ENCODE data around the gene ADAMTS12. TPM values are rescaled to one million over a fixed set of nuclear protein-coding genes. Genes with fewer than 3 reads are reported as not detected.

ADAMTS12 gene
- polyA plus RNA-seq, 1 experiment, result 46.8 TPM

- DNase-seq (ENCODE audit: low read depth, low spot score), result no peak
- POLR2A ChIA-PET, result no interaction called here
- H3K9me3 ChIP-seq (ENCODE audit: control insufficient read depth, insufficient read depth, low read length), result no peaks in the 10 kb centered on the region
- H3K27ac ChIP-seq (ENCODE audit: low read depth, low read length), result no peak overlapping the region
- TF ChIP-seq, protein P1, sequence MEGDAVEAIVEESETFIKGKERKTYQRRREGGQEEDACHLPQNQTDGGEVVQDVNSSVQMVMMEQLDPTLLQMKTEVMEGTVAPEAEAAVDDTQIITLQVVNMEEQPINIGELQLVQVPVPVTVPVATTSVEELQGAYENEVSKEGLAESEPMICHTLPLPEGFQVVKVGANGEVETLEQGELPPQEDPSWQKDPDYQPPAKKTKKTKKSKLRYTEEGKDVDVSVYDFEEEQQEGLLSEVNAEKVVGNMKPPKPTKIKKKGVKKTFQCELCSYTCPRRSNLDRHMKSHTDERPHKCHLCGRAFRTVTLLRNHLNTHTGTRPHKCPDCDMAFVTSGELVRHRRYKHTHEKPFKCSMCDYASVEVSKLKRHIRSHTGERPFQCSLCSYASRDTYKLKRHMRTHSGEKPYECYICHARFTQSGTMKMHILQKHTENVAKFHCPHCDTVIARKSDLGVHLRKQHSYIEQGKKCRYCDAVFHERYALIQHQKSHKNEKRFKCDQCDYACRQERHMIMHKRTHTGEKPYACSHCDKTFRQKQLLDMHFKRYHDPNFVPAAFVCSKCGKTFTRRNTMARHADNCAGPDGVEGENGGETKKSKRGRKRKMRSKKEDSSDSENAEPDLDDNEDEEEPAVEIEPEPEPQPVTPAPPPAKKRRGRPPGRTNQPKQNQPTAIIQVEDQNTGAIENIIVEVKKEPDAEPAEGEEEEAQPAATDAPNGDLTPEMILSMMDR (IDR thresholded peaks at IDR 0.05; ENCODE audit: low read depth, low read length), result no peak
- no peaks in the 10 kb centered on the region for H3K27me3 ChIP-seq (ENCODE audit: control insufficient read depth, insufficient read depth, low read length)
- H3K4me3 ChIP-seq (ENCODE audit: low read depth, low read length), result no peak overlapping the region
- CTCF ChIA-PET, result no interaction called here
Measured at GRCh38 chr5:33857037-33857436, 34.8 kb downstream of the ADAMTS12 start.

GRCh38 chr5:33855396-33855795 lies 36.4 kb downstream of the ADAMTS12 start:
- POLR2A ChIA-PET, result no interaction called here
- Histone ChIP-seq H3K27me3 (ENCODE audit: control insufficient read depth, insufficient read depth, low read length) (no peaks in the 10 kb centered on the region), H3K4me3 (ENCODE audit: low read depth, low read length) (no peak overlapping the region), H3K27ac (ENCODE audit: low read depth, low read length) (no peak overlapping the region), H3K9me3 (ENCODE audit: control insufficient read depth, insufficient read depth, low read length) (no peaks in the 10 kb centered on the region)
- TF ChIP-seq, protein P1 (IDR thresholded peaks at IDR 0.05; ENCODE audit: low read depth, low read length), result no peak
- DNase-seq (ENCODE audit: low read depth, low spot score), result no peak
- CTCF ChIA-PET, result no interaction called here

DNA sequence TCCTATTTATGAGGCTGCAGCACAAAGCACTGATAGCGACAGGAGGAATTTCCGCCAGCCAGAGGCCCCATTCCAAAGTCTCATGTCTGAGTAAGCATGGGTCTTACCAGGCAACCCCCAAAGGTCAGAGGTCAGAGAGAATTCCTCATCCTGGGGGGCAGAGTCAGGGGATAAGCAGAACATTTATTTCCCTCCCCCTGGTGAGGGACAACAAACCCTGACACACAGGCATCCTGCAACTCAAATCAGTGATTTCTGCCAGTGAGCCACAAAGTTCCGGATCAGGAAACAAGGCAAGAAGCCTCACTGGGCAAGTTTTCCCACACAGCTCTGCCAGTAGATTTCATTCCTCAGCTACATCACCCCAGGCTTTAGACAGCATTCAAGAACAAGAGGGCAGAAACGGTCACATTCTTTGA lies 37.0 kb downstream of the ADAMTS12 start:
- POLR2A ChIA-PET, result no interaction called here
- Histone ChIP-seq H3K9me3 (ENCODE audit: control insufficient read depth, insufficient read depth, low read length) (no peaks in the 10 kb centered on the region), H3K4me3 (ENCODE audit: low read depth, low read length) (no peak overlapping the region), H3K27ac (ENCODE audit: low read depth, low read length) (peak overlapping the region; percentile 53), H3K27me3 (ENCODE audit: control insufficient read depth, insufficient read depth, low read length) (no peaks in the 10 kb centered on the region)
- no peak for DNase-seq (ENCODE audit: low read depth, low spot score)
- CTCF ChIA-PET, result no interaction called here
- TF ChIP-seq, protein P1 (IDR thresholded peaks at IDR 0.05; ENCODE audit: low read depth, low read length), result no peak

GRCh38 chr5:33852837-33853236 lies 39.0 kb downstream of the ADAMTS12 start:
- TF ChIP-seq, protein P1 (IDR thresholded peaks at IDR 0.05; ENCODE audit: low read depth, low read length), result no peak
- Histone ChIP-seq H3K27me3 (ENCODE audit: control insufficient read depth, insufficient read depth, low read length) (no peaks in the 10 kb centered on the region), H3K9me3 (ENCODE audit: control insufficient read depth, insufficient read depth, low read length) (no peaks in the 10 kb centered on the region), H3K27ac (ENCODE audit: low read depth, low read length) (no peak overlapping the region), H3K4me3 (ENCODE audit: low read depth, low read length) (no peak overlapping the region)
- CTCF ChIA-PET, result interaction anchor here (1.4 kb wide), 1 partner anchor 28 kb away, joined by 3 read pairs; no protein-coding TSS in a partner anchor
- POLR2A ChIA-PET, result no interaction called here
- no peak for DNase-seq (ENCODE audit: low read depth, low spot score)

DNA sequence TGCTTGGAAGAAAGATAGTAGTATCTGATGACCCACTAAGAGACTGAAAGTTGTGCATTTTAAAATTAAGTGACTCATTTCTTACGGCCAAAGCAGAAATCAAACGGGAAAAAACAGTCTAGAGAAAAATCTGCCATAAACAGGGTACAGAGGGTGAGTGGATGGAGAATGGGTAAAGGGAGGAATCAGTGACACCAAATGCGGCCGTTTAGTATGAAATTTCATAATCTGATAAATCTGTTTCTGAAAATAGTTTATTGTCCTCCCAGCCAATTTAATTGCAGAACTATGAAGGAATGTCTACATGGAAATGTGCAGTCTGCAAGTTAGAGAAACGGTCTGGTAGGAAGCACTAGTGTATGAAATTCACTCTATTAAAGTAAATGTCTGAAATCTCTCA lies 39.5 kb downstream of the ADAMTS12 start:
- CTCF ChIA-PET, result interaction anchor here (1.4 kb wide), 1 partner anchor 28 kb away, joined by 3 read pairs; no protein-coding TSS in a partner anchor
- Histone ChIP-seq H3K27me3 (ENCODE audit: control insufficient read depth, insufficient read depth, low read length) (no peaks in the 10 kb centered on the region), H3K27ac (ENCODE audit: low read depth, low read length) (no peak overlapping the region), H3K4me3 (ENCODE audit: low read depth, low read length) (no peak overlapping the region; the same call in 1 of the 2 replicates), H3K9me3 (ENCODE audit: control insufficient read depth, insufficient read depth, low read length) (no peaks in the 10 kb centered on the region)
- TF ChIP-seq, protein P1 (IDR thresholded peaks at IDR 0.05; ENCODE audit: low read depth, low read length), result no peak
- no peak for DNase-seq (ENCODE audit: low read depth, low spot score)
- POLR2A ChIA-PET, result interaction anchor here (1.6 kb wide), 1 partner anchor 15 kb away, joined by 3 read pairs; no protein-coding TSS in a partner anchor
